ENCODE results near the gene FRMD4A.

Gene FRMD4A

GRCh38 chr10:13736506-13736905 lies 594.2 kb downstream of the FRMD4A start:
- H3K27me3 Mint-ChIP-seq: peaks cover 2% of the 10 kb centered on the region
- no peaks in the 10 kb centered on the region for H3K4me1 Mint-ChIP-seq (ENCODE audit: low read depth)
- no peaks in the 10 kb centered on the region for H3K9me3 Mint-ChIP-seq
- DNase-seq: no peak
- H3K27ac Mint-ChIP-seq: no peak overlapping the region
- H3K4me3 Mint-ChIP-seq: no peak overlapping the region
- no peaks in the 10 kb centered on the region for H3K36me3 Mint-ChIP-seq (ENCODE audit: low read depth)

- Mint-ChIP-seq H3K4me3 (no peak overlapping the region), H3K4me1 (ENCODE audit: low read depth) (no peaks in the 10 kb centered on the region), H3K27ac (no peak overlapping the region), H3K9me3 (no peaks in the 10 kb centered on the region), H3K27me3 (peaks cover 2% of the 10 kb centered on the region), H3K36me3 (ENCODE audit: low read depth) (no peaks in the 10 kb centered on the region)
- no peak for DNase-seq
Observed at GRCh38 chr10:13734151-13734550, 596.6 kb downstream of the FRMD4A start.

- Mint-ChIP-seq H3K36me3 (ENCODE audit: low read depth) (no peaks in the 10 kb centered on the region), H3K4me1 (ENCODE audit: low read depth) (no peaks in the 10 kb centered on the region), H3K27ac (no peak overlapping the region), H3K9me3 (no peaks in the 10 kb centered on the region), H3K27me3 (no peaks in the 10 kb centered on the region), H3K4me3 (no peak overlapping the region)
- DNase-seq: no peak
Observed at GRCh38 chr10:13733071-13733470, 597.7 kb downstream of the FRMD4A start.

- H3K36me3 Mint-ChIP-seq (ENCODE audit: low read depth): no peaks in the 10 kb centered on the region
- DNase-seq: no peak
- H3K9me3 Mint-ChIP-seq: no peaks in the 10 kb centered on the region
- H3K4me1 Mint-ChIP-seq (ENCODE audit: low read depth): no peaks in the 10 kb centered on the region
- no peak overlapping the region for H3K4me3 Mint-ChIP-seq
- no peaks in the 10 kb centered on the region for H3K27me3 Mint-ChIP-seq
- no peak overlapping the region for H3K27ac Mint-ChIP-seq
Observed at GRCh38 chr10:13732465-13732881, 598.3 kb downstream of the FRMD4A start.

- Mint-ChIP-seq H3K4me1 (ENCODE audit: low read depth) (no peaks in the 10 kb centered on the region), H3K27me3 (no peaks in the 10 kb centered on the region), H3K27ac (no peak overlapping the region), H3K4me3 (no peak overlapping the region), H3K36me3 (ENCODE audit: low read depth) (no peaks in the 10 kb centered on the region), H3K9me3 (no peaks in the 10 kb centered on the region)
- no peak for DNase-seq
Observed at GRCh38 chr10:13731799-13732198, 598.9 kb downstream of the FRMD4A start.

- Mint-ChIP-seq H3K9me3 (no peaks in the 10 kb centered on the region), H3K27me3 (no peaks in the 10 kb centered on the region), H3K36me3 (ENCODE audit: low read depth) (no peaks in the 10 kb centered on the region), H3K27ac (no peak overlapping the region), H3K4me3 (no peak overlapping the region), H3K4me1 (ENCODE audit: low read depth) (no peaks in the 10 kb centered on the region)
- DNase-seq: no peak
Observed at GRCh38 chr10:13730956-13731355, 599.8 kb downstream of the FRMD4A start.

GRCh38 chr10:13730306-13730652 lies 600.4 kb downstream of the FRMD4A start:
- DNase-seq: no peak
- H3K36me3 Mint-ChIP-seq (ENCODE audit: low read depth): no peaks in the 10 kb centered on the region
- H3K4me1 Mint-ChIP-seq (ENCODE audit: low read depth): no peaks in the 10 kb centered on the region
- H3K27ac Mint-ChIP-seq: no peak overlapping the region
- no peak overlapping the region for H3K4me3 Mint-ChIP-seq
- no peaks in the 10 kb centered on the region for H3K9me3 Mint-ChIP-seq
- no peaks in the 10 kb centered on the region for H3K27me3 Mint-ChIP-seq

GRCh38 chr10:13729586-13730305 lies 601.0 kb downstream of the FRMD4A start:
- no peaks in the 10 kb centered on the region for H3K27me3 Mint-ChIP-seq
- H3K4me1 Mint-ChIP-seq (ENCODE audit: low read depth): no peaks in the 10 kb centered on the region
- DNase-seq: no peak
- no peak overlapping the region for H3K27ac Mint-ChIP-seq
- H3K9me3 Mint-ChIP-seq: no peaks in the 10 kb centered on the region
- H3K4me3 Mint-ChIP-seq: no peak overlapping the region
- no peaks in the 10 kb centered on the region for H3K36me3 Mint-ChIP-seq (ENCODE audit: low read depth)

- no peak overlapping the region for H3K27ac Mint-ChIP-seq
- DNase-seq: no peak
- H3K27me3 Mint-ChIP-seq: no peaks in the 10 kb centered on the region
- no peaks in the 10 kb centered on the region for H3K9me3 Mint-ChIP-seq
- H3K4me1 Mint-ChIP-seq (ENCODE audit: low read depth): no peaks in the 10 kb centered on the region
- H3K4me3 Mint-ChIP-seq: no peak overlapping the region
- no peaks in the 10 kb centered on the region for H3K36me3 Mint-ChIP-seq (ENCODE audit: low read depth)
Observed at GRCh38 chr10:13728898-13729535, 601.7 kb downstream of the FRMD4A start.

GRCh38 chr10:13725594-13725993 lies 605.1 kb downstream of the FRMD4A start:
- H3K27ac Mint-ChIP-seq: no peak overlapping the region
- no peak for DNase-seq
- H3K9me3 Mint-ChIP-seq: no peaks in the 10 kb centered on the region
- peaks cover under 1% of the 10 kb centered on the region for H3K27me3 Mint-ChIP-seq
- H3K36me3 Mint-ChIP-seq (ENCODE audit: low read depth): no peaks in the 10 kb centered on the region
- H3K4me1 Mint-ChIP-seq (ENCODE audit: low read depth): peaks cover 6% of the 10 kb centered on the region
- H3K4me3 Mint-ChIP-seq: no peak overlapping the region

GRCh38 chr10:13724484-13724883 lies 606.2 kb downstream of the FRMD4A start:
- H3K27ac Mint-ChIP-seq: no peak overlapping the region
- no peaks in the 10 kb centered on the region for H3K9me3 Mint-ChIP-seq
- DNase-seq: no peak
- H3K4me1 Mint-ChIP-seq (ENCODE audit: low read depth): peaks cover 6% of the 10 kb centered on the region
- no peak overlapping the region for H3K4me3 Mint-ChIP-seq
- peaks cover 3% of the 10 kb centered on the region for H3K27me3 Mint-ChIP-seq
- no peaks in the 10 kb centered on the region for H3K36me3 Mint-ChIP-seq (ENCODE audit: low read depth)

GRCh38 chr10:13722747-13723653 lies 607.7 kb downstream of the FRMD4A start:
- Mint-ChIP-seq H3K9me3 (no peaks in the 10 kb centered on the region), H3K36me3 (ENCODE audit: low read depth) (no peaks in the 10 kb centered on the region), H3K27ac (no peak overlapping the region), H3K4me3 (no peak overlapping the region), H3K27me3 (peaks cover 3% of the 10 kb centered on the region), H3K4me1 (ENCODE audit: low read depth) (peaks cover 18% of the 10 kb centered on the region)
- DNase-seq: no peak

GRCh38 chr10:13721486-13721885 lies 609.2 kb downstream of the FRMD4A start:
- no peak for DNase-seq
- no peak overlapping the region for H3K27ac Mint-ChIP-seq
- peaks cover 3% of the 10 kb centered on the region for H3K27me3 Mint-ChIP-seq
- H3K4me3 Mint-ChIP-seq: no peak overlapping the region
- no peaks in the 10 kb centered on the region for H3K9me3 Mint-ChIP-seq
- H3K36me3 Mint-ChIP-seq (ENCODE audit: low read depth): no peaks in the 10 kb centered on the region
- peaks cover 22% of the 10 kb centered on the region for H3K4me1 Mint-ChIP-seq (ENCODE audit: low read depth)

- H3K9me3 Mint-ChIP-seq: no peaks in the 10 kb centered on the region
- H3K36me3 Mint-ChIP-seq (ENCODE audit: low read depth): no peaks in the 10 kb centered on the region
- H3K4me1 Mint-ChIP-seq (ENCODE audit: low read depth): peaks cover 22% of the 10 kb centered on the region
- no peak overlapping the region for H3K27ac Mint-ChIP-seq
- no peak for DNase-seq
- peaks cover 3% of the 10 kb centered on the region for H3K27me3 Mint-ChIP-seq
- no peak overlapping the region for H3K4me3 Mint-ChIP-seq
Observed at GRCh38 chr10:13720699-13721098, 610.0 kb downstream of the FRMD4A start.

GRCh38 chr10:13719425-13719824 lies 611.3 kb downstream of the FRMD4A start:
- peaks cover 3% of the 10 kb centered on the region for H3K27me3 Mint-ChIP-seq
- no peak overlapping the region for H3K4me3 Mint-ChIP-seq
- no peak overlapping the region for H3K27ac Mint-ChIP-seq
- no peaks in the 10 kb centered on the region for H3K9me3 Mint-ChIP-seq
- H3K4me1 Mint-ChIP-seq (ENCODE audit: low read depth): peaks cover 22% of the 10 kb centered on the region
- no peak for DNase-seq
- no peaks in the 10 kb centered on the region for H3K36me3 Mint-ChIP-seq (ENCODE audit: low read depth)

All from activated T-cell treated with anti-CD3 and anti-CD28 coated beads, Interleukin-2, amount 50 U/mL, for 24 hours (primary cell).